ENCODE data around the gene CDKN1B.

Gene CDKN1B

DNA sequence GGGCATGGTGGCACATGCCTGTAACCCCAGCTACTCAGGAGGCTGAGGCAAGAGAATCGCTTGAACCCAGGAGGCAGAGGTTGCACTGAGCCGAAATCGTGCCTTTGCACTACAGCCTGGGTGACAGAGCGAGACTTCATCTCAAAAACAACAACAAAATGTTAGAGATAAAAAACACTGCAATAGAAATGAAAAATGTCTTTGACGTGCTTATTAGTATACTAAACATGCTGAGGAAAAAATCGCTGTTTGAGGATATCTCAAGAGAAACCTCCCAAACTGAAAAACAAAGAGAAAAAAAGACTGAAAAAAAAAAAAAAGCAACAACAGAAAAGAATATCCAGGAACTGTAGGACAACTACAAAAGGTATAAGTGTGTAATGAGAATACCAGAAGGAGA lies 53.1 kb downstream of the CDKN1B start:
- no peak for DNase-seq

Measured in T1000 (cell line).